HG03159 (cell line): ENCODE results near the gene GJB1.

ENCODE experiments used
- ATAC-seq: cut with Tn5 transposase; IDR thresholded peaks from one replicate; pipeline ENCODE4 v1.9.1; 2021; ENCODE audit warnings: mild to moderate bottlenecking, moderate library complexity; ENCODE audit not compliant: unreplicated experiment

GJB1 gene

GRCh38 chrX:71214604-71215337, 8.3 kb upstream of the GJB1 start:
- ATAC-seq, result no peak

GRCh38 chrX:71215338-71215912, 7.6 kb upstream of the GJB1 start:
- no peak for ATAC-seq

- ATAC-seq, result no peak
These were observed 6.5 kb upstream of the GJB1 start for GRCh38 chrX:71216485-71216884.

GRCh38 chrX:71217298-71217697, 5.7 kb upstream of the GJB1 start:
- no peak for ATAC-seq

- ATAC-seq, result no peak
These were observed 1.9 kb upstream of the GJB1 start for GRCh38 chrX:71221145-71221544.

- no peak for ATAC-seq
These were observed 1.2 kb downstream of the GJB1 start for GRCh38 chrX:71224098-71224708.

- no peak for ATAC-seq
These were observed 2.0 kb downstream of the GJB1 start for GRCh38 chrX:71225009-71225408.

- ATAC-seq, result no peak
These were observed 2.7 kb downstream of the GJB1 start for GRCh38 chrX:71225676-71226075.

- no peak for ATAC-seq
These were observed 4.5 kb downstream of the GJB1 start for GRCh38 chrX:71227370-71228062.

GRCh38 chrX:71228063-71228642, 5.1 kb downstream of the GJB1 start:
- ATAC-seq, result no peak

- no peak for ATAC-seq
These were observed 12.5 kb downstream of the GJB1 start for GRCh38 chrX:71235482-71235881.

- no peak for ATAC-seq
These were observed 13.8 kb downstream of the GJB1 start for GRCh38 chrX:71236836-71237235.

GRCh38 chrX:71239781-71240180, 16.8 kb downstream of the GJB1 start:
- no peak for ATAC-seq

GRCh38 chrX:71241301-71241700, 18.3 kb downstream of the GJB1 start:
- no peak for ATAC-seq

GRCh38 chrX:71244359-71245128, 21.5 kb downstream of the GJB1 start:
- no peak for ATAC-seq

GRCh38 chrX:71245159-71245558, 22.1 kb downstream of the GJB1 start:
- ATAC-seq, result no peak

GRCh38 chrX:71250841-71251240, 27.8 kb downstream of the GJB1 start:
- no peak for ATAC-seq

GRCh38 chrX:71251466-71251973, 28.5 kb downstream of the GJB1 start:
- ATAC-seq, result no peak

GRCh38 chrX:71252221-71252620, 29.2 kb downstream of the GJB1 start:
- ATAC-seq, result no peak
